ENCODE data around the gene ZC3H4.
A peak's percentile ranks its signal among the peaks of the same experiment; 100 is the strongest.
"Not testable (repeated sequence)": the region's sequence is repeated elsewhere in the genome, so short reads cannot be mapped to it uniquely, and the experiment has no call there.

The ZC3H4 gene

GRCh38 chr19:47078351-47078750, 35.2 kb downstream of the ZC3H4 start:
- DNase-seq = not testable (repeated sequence)

GRCh38 chr19:47075941-47076340, 37.6 kb downstream of the ZC3H4 start:
- no peak for DNase-seq

- DNase-seq = no peak
These were observed 38.3 kb downstream of the ZC3H4 start for GRCh38 chr19:47075179-47075810.

GRCh38 chr19:47074621-47075020, 39.0 kb downstream of the ZC3H4 start:
- no peak for DNase-seq

GRCh38 chr19:47073574-47073973, 40.0 kb downstream of the ZC3H4 start:
- no peak for DNase-seq

GRCh38 chr19:47072323-47072722, 41.3 kb downstream of the ZC3H4 start:
- DNase-seq = no peak

GRCh38 chr19:47071731-47072130, 41.8 kb downstream of the ZC3H4 start:
- no peak for DNase-seq

GRCh38 chr19:47070756-47071155, 42.8 kb downstream of the ZC3H4 start:
- no peak for DNase-seq

GRCh38 chr19:47069795-47070194, 43.8 kb downstream of the ZC3H4 start:
- DNase-seq = no peak

GRCh38 chr19:47068876-47069406, 44.6 kb downstream of the ZC3H4 start:
- DNase-seq = no peak

GRCh38 chr19:47068246-47068645, 45.3 kb downstream of the ZC3H4 start:
- DNase-seq = no peak

- no peak for DNase-seq
These were observed 46.2 kb downstream of the ZC3H4 start for GRCh38 chr19:47067215-47067847.

GRCh38 chr19:47066376-47067214, 47.0 kb downstream of the ZC3H4 start:
- no peak for DNase-seq

GRCh38 chr19:47065242-47065641, 48.3 kb downstream of the ZC3H4 start:
- no peak for DNase-seq

GRCh38 chr19:47063874-47064273, 49.7 kb downstream of the ZC3H4 start:
- no peak for DNase-seq

- no peak for DNase-seq
These were observed 55.0 kb downstream of the ZC3H4 start for GRCh38 chr19:47058621-47059022.

- no peak for DNase-seq
These were observed 56.2 kb downstream of the ZC3H4 start for GRCh38 chr19:47057328-47057727.

- no peak for DNase-seq
These were observed 57.2 kb downstream of the ZC3H4 start for GRCh38 chr19:47056411-47056810.

- DNase-seq = not testable (repeated sequence)
These were observed 63.0 kb downstream of the ZC3H4 start for GRCh38 chr19:47050562-47050961.

GRCh38 chr19:47049307-47049700, 64.3 kb downstream of the ZC3H4 start:
- no peak for DNase-seq

- peak; percentile 71 for DNase-seq
These were observed 65.7 kb downstream of the ZC3H4 start for GRCh38 chr19:47047763-47048405.

GRCh38 chr19:47047272-47047762, 66.3 kb downstream of the ZC3H4 start:
- no peak for DNase-seq

Measured in CD4-positive, alpha-beta T cell treated with Interleukin-17A for 4 hours (primary cell).